GM12878 (cell line): Measurements from ENCODE around the gene PRR22.

Experiments used
- ATF2 ChIP-seq: IDR thresholded peaks from 2 replicates; pipeline ENCODE4 v1.6.1; 2012; ENCODE audit warnings: low read length, inconsistent platforms
- CTCF ChIP-seq, 3 experiments: IDR thresholded peaks in 2 of 3; conservative IDR thresholded peaks in 1 of 3; 2 replicates each; pipeline ENCODE4 v1.5.1; 2011; ENCODE audit warnings: low read depth in 3 of 3, low read length in 3 of 3, mild to moderate bottlenecking in 3 of 3, control low read depth in 2 of 3, moderate library complexity in 2 of 3, inconsistent platforms in 1 of 3, mixed read lengths in 1 of 3; ENCODE audit not compliant: control insufficient read depth in 2 of 3, insufficient read depth in 1 of 3; ENCODE audit errors: extremely low read depth in 1 of 3
- GABPA ChIP-seq: IDR thresholded peaks from 2 replicates; pipeline ENCODE4 v1.6.1; 2014; ENCODE audit warnings: antibody characterized with exemption, low read depth, mild to moderate bottlenecking, inconsistent platforms
- POLR2A ChIP-seq: IDR thresholded peaks from 2 replicates; pipeline ENCODE4 v1.6.1; 2011; ENCODE audit warnings: low read depth, mild to moderate bottlenecking, low read length
- POLR2AphosphoS5 ChIP-seq: IDR thresholded peaks from 2 replicates; pipeline ENCODE4 v1.6.1; 2011; ENCODE audit warnings: mild to moderate bottlenecking, low read length, inconsistent platforms
- SMAD1 ChIP-seq: fragments of 450-650 bp; IDR thresholded peaks from 2 replicates; pipeline ENCODE4 v1.6.1; 2018; ENCODE audit warnings: mild to moderate bottlenecking, low read depth; ENCODE audit not compliant: partially characterized antibody
- SPI1 ChIP-seq: IDR thresholded peaks from 2 replicates; pipeline ENCODE4 v1.6.1; 2011; ENCODE audit warnings: low read depth, mild to moderate bottlenecking, low read length, moderate library complexity, borderline replicate concordance; ENCODE audit not compliant: insufficient read depth
- USF1 ChIP-seq: IDR thresholded peaks from 2 replicates; pipeline ENCODE4 v1.6.1; 2011; ENCODE audit warnings: borderline replicate concordance, low read depth, mild to moderate bottlenecking, moderate library complexity, mixed read lengths, low read length; ENCODE audit not compliant: insufficient read depth; ENCODE audit errors: extremely low read length
- ZBTB33 ChIP-seq: fragments of 450-650 bp; IDR thresholded peaks from 2 replicates; pipeline ENCODE4 v1.6.1; 2017; ENCODE audit warnings: mild to moderate bottlenecking
- ZNF24 ChIP-seq: fragments of 450-650 bp; IDR thresholded peaks from 2 replicates; pipeline ENCODE4 v1.6.1; 2017; ENCODE audit warnings: antibody characterized with exemption, mild to moderate bottlenecking
- ZNF274 ChIP-seq: IDR thresholded peaks from one replicate; pipeline ENCODE4 v1.8.0; 2011; ENCODE audit not compliant: insufficient read length, insufficient read depth
- ZZZ3 ChIP-seq: IDR thresholded peaks from 2 replicates; pipeline ENCODE4 v1.6.1; 2011; ENCODE audit warnings: low read depth; ENCODE audit not compliant: control insufficient read depth, insufficient read length

- TF ChIP-seq CTCF (IDR thresholded peaks at IDR 0.05 in 2 of 3, conservative IDR thresholded peaks at IDR 0.05 in 1 of 3; ENCODE audit: control insufficient read depth in 2 of 3, extremely low read depth in 1 of 3, insufficient read depth in 1 of 3, low read depth in 3 of 3, low read length in 3 of 3) (no peak), SMAD1 (no peak), ZZZ3 (no peak), POLR2AphosphoS5 (no peak), POLR2A (no peak), GABPA (no peak), ATF2 (no peak), USF1 (no peak), ZBTB33 (no peak), ZNF24 (no peak), ZNF274 (no peak), SPI1 (no peak)
These were observed 35.0 kb downstream of the PRR22 start for GRCh38 chr19:5749505-5749904.
